Measurements from ENCODE around the gene SLC30A3. TPM values are rescaled to one million over a fixed set of nuclear protein-coding genes. Genes with fewer than 3 reads are reported as not detected.
"Not testable (repeated sequence)": the region's sequence is repeated elsewhere in the genome, so short reads cannot be mapped to it uniquely, and the experiment has no call there.

SLC30A3 gene
- total and polyA plus RNA-seq, 2 donors (not counting 1 experiment from before 2014, with no cell fraction given): under 0.01 to 0.12 TPM

DNA sequence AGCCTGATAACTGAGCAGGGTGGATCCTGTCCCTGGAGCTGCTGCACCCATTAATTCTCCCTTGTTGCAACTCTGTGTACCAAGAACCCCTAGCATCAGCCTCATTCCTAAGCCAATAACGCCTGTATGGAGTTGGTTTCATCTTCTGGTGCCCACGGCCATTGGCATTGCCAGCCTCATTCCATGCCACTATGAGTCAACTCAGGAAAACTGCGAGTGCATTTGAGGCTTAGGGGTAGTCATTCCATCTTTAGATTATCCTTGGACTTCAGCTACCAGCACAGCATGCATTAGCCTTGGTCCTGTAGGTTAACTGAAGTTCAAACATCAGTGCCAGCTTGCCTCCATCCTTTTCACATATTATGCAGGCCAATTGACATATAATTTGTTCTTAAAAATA, 18.0 kb upstream of the SLC30A3 start:
- peaks cover 7% of the 10 kb centered on the region for H3K4me1 ChIP-seq (ENCODE audit: control insufficient read depth, extremely low read depth, insufficient read depth, low read length)
- no peaks in the 10 kb centered on the region for H3K9me3 ChIP-seq (ENCODE audit: control insufficient read depth, insufficient read depth, low read depth, low read length)
- no peak for DNase-seq (ENCODE audit: low read depth in 2 of 2)
- H3K9ac ChIP-seq (ENCODE audit: insufficient read depth, low read length): no peak overlapping the region
- H3K36me3 ChIP-seq (ENCODE audit: control insufficient read depth, insufficient read depth, low read length): no peaks in the 10 kb centered on the region
- no peak overlapping the region for H2AFZ ChIP-seq (ENCODE audit: low read length)
- TF ChIP-seq, protein P1, sequence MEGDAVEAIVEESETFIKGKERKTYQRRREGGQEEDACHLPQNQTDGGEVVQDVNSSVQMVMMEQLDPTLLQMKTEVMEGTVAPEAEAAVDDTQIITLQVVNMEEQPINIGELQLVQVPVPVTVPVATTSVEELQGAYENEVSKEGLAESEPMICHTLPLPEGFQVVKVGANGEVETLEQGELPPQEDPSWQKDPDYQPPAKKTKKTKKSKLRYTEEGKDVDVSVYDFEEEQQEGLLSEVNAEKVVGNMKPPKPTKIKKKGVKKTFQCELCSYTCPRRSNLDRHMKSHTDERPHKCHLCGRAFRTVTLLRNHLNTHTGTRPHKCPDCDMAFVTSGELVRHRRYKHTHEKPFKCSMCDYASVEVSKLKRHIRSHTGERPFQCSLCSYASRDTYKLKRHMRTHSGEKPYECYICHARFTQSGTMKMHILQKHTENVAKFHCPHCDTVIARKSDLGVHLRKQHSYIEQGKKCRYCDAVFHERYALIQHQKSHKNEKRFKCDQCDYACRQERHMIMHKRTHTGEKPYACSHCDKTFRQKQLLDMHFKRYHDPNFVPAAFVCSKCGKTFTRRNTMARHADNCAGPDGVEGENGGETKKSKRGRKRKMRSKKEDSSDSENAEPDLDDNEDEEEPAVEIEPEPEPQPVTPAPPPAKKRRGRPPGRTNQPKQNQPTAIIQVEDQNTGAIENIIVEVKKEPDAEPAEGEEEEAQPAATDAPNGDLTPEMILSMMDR (conservative IDR thresholded peaks at IDR 0.05 in 1 of 2, IDR thresholded peaks at IDR 0.05 in 1 of 2; ENCODE audit: low read depth in 1 of 2, low read length in 2 of 2): no peak
- no peak for TF ChIP-seq EZH2 (IDR thresholded peaks at IDR 0.05; ENCODE audit: low read length, missing control alignments)
- H4K20me1 ChIP-seq (ENCODE audit: control insufficient read depth, extremely low read depth, insufficient read depth, low read length): no peaks in the 10 kb centered on the region
- H3K79me2 ChIP-seq (ENCODE audit: control insufficient read depth, insufficient read depth, low read length): no peaks in the 10 kb centered on the region
- no peak overlapping the region for H3K4me3 ChIP-seq (replicated peaks in 1 of 4; ENCODE audit: control extremely low read depth in 1 of 4, insufficient read depth in 1 of 4, low read depth in 3 of 4, low read length in 4 of 4)
- H3K27me3 ChIP-seq (ENCODE audit: control insufficient read depth, insufficient read depth, low read length): peaks cover 10% of the 10 kb centered on the region
- no peak overlapping the region for H3K27ac ChIP-seq (ENCODE audit: insufficient read depth, low read length)
- H3K4me2 ChIP-seq (ENCODE audit: extremely low read depth, insufficient read depth, low read length): no peak overlapping the region

DNA sequence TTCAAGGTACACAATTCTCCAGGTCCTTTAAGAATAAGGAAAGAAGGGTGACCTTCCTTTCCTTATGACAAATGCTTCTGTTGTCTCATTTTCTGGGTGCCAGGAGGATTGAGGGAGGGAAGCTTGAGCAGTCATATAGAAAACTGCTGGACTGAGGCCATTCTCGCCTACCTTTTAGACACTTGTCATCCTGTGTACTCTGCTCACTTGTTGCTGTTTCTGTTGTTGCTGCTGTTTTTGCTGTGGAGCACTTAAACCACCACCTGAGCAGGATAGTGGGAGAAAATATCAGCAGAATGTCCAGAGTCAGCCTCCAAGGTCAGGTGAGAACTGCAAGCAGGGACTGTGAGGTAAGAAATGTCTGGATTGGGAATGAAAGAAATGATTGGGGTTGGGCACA, 15.2 kb upstream of the SLC30A3 start:
- H3K36me3 ChIP-seq (ENCODE audit: control insufficient read depth, insufficient read depth, low read length): no peaks in the 10 kb centered on the region
- no peaks in the 10 kb centered on the region for H4K20me1 ChIP-seq (ENCODE audit: control insufficient read depth, extremely low read depth, insufficient read depth, low read length)
- no peaks in the 10 kb centered on the region for H3K79me2 ChIP-seq (ENCODE audit: control insufficient read depth, insufficient read depth, low read length)
- no peak for DNase-seq (ENCODE audit: low read depth in 2 of 2)
- no peak overlapping the region for H3K27ac ChIP-seq (ENCODE audit: insufficient read depth, low read length)
- no peak overlapping the region for H2AFZ ChIP-seq (ENCODE audit: low read length)
- peaks cover 6% of the 10 kb centered on the region for H3K4me1 ChIP-seq (ENCODE audit: control insufficient read depth, extremely low read depth, insufficient read depth, low read length)
- no peak overlapping the region for H3K4me2 ChIP-seq (ENCODE audit: extremely low read depth, insufficient read depth, low read length)
- no peak overlapping the region for H3K4me3 ChIP-seq (replicated peaks in 1 of 4; ENCODE audit: control extremely low read depth in 1 of 4, insufficient read depth in 1 of 4, low read depth in 3 of 4, low read length in 4 of 4)
- no peak for TF ChIP-seq EZH2 (IDR thresholded peaks at IDR 0.05; ENCODE audit: low read length, missing control alignments)
- TF ChIP-seq, protein P1 (conservative IDR thresholded peaks at IDR 0.05 in 1 of 2, IDR thresholded peaks at IDR 0.05 in 1 of 2; ENCODE audit: low read depth in 1 of 2, low read length in 2 of 2): no peak
- peaks cover 10% of the 10 kb centered on the region for H3K27me3 ChIP-seq (ENCODE audit: control insufficient read depth, insufficient read depth, low read length)
- H3K9ac ChIP-seq (ENCODE audit: insufficient read depth, low read length): no peak overlapping the region
- no peaks in the 10 kb centered on the region for H3K9me3 ChIP-seq (ENCODE audit: control insufficient read depth, insufficient read depth, low read depth, low read length)

- H2AFZ ChIP-seq (ENCODE audit: low read length): no peak within 1 kb of the TSS
- no peaks in the 10 kb centered on the region for H3K4me1 ChIP-seq (ENCODE audit: control insufficient read depth, extremely low read depth, insufficient read depth, low read length)
- no peak within 1 kb of the TSS for H3K27ac ChIP-seq (ENCODE audit: insufficient read depth, low read length)
- no peaks in the 10 kb centered on the region for H3K79me2 ChIP-seq (ENCODE audit: control insufficient read depth, insufficient read depth, low read length)
- no peaks in the 10 kb centered on the region for H3K9me3 ChIP-seq (ENCODE audit: control insufficient read depth, insufficient read depth, low read depth, low read length)
- no peak within 1 kb of the TSS for H3K9ac ChIP-seq (ENCODE audit: insufficient read depth, low read length)
- H3K36me3 ChIP-seq (ENCODE audit: control insufficient read depth, insufficient read depth, low read length): no peaks in the 10 kb centered on the region
- peaks cover 13% of the 10 kb centered on the region for H3K27me3 ChIP-seq (ENCODE audit: control insufficient read depth, insufficient read depth, low read length)
- no peak for DNase-seq (ENCODE audit: low read depth in 2 of 2)
- H4K20me1 ChIP-seq (ENCODE audit: control insufficient read depth, extremely low read depth, insufficient read depth, low read length): no peaks in the 10 kb centered on the region
- H3K4me2 ChIP-seq (ENCODE audit: extremely low read depth, insufficient read depth, low read length): no peak within 1 kb of the TSS
- H3K4me3 ChIP-seq (replicated peaks in 1 of 4; ENCODE audit: control extremely low read depth in 1 of 4, insufficient read depth in 1 of 4, low read depth in 3 of 4, low read length in 4 of 4): no peak within 1 kb of the TSS
- TF ChIP-seq EZH2 (IDR thresholded peaks at IDR 0.05; ENCODE audit: low read length, missing control alignments): no peak
- TF ChIP-seq, protein P1 (conservative IDR thresholded peaks at IDR 0.05 in 1 of 2, IDR thresholded peaks at IDR 0.05 in 1 of 2; ENCODE audit: low read depth in 1 of 2, low read length in 2 of 2): no peak
Measured at GRCh38 chr2:27275211-27276150, 12.6 kb upstream of the SLC30A3 start, which contains the start of gene DNAJC5G. TSS of gene DNAJC5G (plus strand) at chr2:27275433. CDS start at chr2:27276729, 1,296 bp downstream.

GRCh38 chr2:27272537-27273522, 10.0 kb upstream of the SLC30A3 start:
- H3K27ac ChIP-seq (ENCODE audit: insufficient read depth, low read length); H3K4me3 ChIP-seq (replicated peaks in 1 of 4; ENCODE audit: control extremely low read depth in 1 of 4, insufficient read depth in 1 of 4, low read depth in 3 of 4, low read length in 4 of 4); H3K36me3 ChIP-seq (ENCODE audit: control insufficient read depth, insufficient read depth, low read length); H2AFZ ChIP-seq (ENCODE audit: low read length); H4K20me1 ChIP-seq (ENCODE audit: control insufficient read depth, extremely low read depth, insufficient read depth, low read length); H3K4me2 ChIP-seq (ENCODE audit: extremely low read depth, insufficient read depth, low read length); H3K4me1 ChIP-seq (ENCODE audit: control insufficient read depth, extremely low read depth, insufficient read depth, low read length); H3K9ac ChIP-seq (ENCODE audit: insufficient read depth, low read length); DNase-seq (ENCODE audit: low read depth in 2 of 2); H3K9me3 ChIP-seq (ENCODE audit: control insufficient read depth, insufficient read depth, low read depth, low read length); H3K79me2 ChIP-seq (ENCODE audit: control insufficient read depth, insufficient read depth, low read length): not testable (repeated sequence)
- H3K27me3 ChIP-seq (ENCODE audit: control insufficient read depth, insufficient read depth, low read length): peaks cover 20% of the 10 kb centered on the region

Data from fibroblast of lung (primary cell).